HS-5 (cell line): ENCODE data around the gene SHB.

Source experiments
- DNase-seq: peaks from one replicate; pipeline ENCODE4 v3.0.0-alpha.2; 2012; ENCODE audit warnings: low read depth

The SHB gene

GRCh38 chr9:38068701-38069628, at the start of gene SHB:
Gene SHB, minus strand, starts transcription at chr9:38069227. Its CDS starts 582 bp downstream, at chr9:38068645.
- DNase-seq: no peak

GRCh38 chr9:38117651-38118050, 48.6 kb upstream of the SHB start:
- DNase-seq: no peak

GRCh38 chr9:38114905-38115304, 45.9 kb upstream of the SHB start:
- no peak for DNase-seq

- no peak for DNase-seq
These were observed 43.4 kb upstream of the SHB start for GRCh38 chr9:38112456-38112855.

- DNase-seq: no peak
These were observed 43.0 kb upstream of the SHB start for GRCh38 chr9:38112049-38112448.

GRCh38 chr9:38110476-38110875, 41.4 kb upstream of the SHB start:
- DNase-seq: no peak

- DNase-seq: no peak
These were observed 40.6 kb upstream of the SHB start for GRCh38 chr9:38109601-38110000.

- no peak for DNase-seq
These were observed 39.3 kb upstream of the SHB start for GRCh38 chr9:38108326-38108725.

GRCh38 chr9:38107811-38108304, 38.8 kb upstream of the SHB start:
- no peak for DNase-seq

GRCh38 chr9:38107405-38107804, 38.4 kb upstream of the SHB start:
- no peak for DNase-seq

GRCh38 chr9:38106488-38106887, 37.5 kb upstream of the SHB start:
- DNase-seq: no peak

GRCh38 chr9:38103340-38103739, 34.3 kb upstream of the SHB start:
- DNase-seq: no peak

- no peak for DNase-seq
These were observed 32.4 kb upstream of the SHB start for GRCh38 chr9:38101423-38101822.

GRCh38 chr9:38096238-38096805, 27.3 kb upstream of the SHB start:
- no peak for DNase-seq

- DNase-seq: no peak
These were observed 25.1 kb upstream of the SHB start for GRCh38 chr9:38094165-38094564.

GRCh38 chr9:38092656-38093055, 23.6 kb upstream of the SHB start:
- no peak for DNase-seq

GRCh38 chr9:38092200-38092524, 23.1 kb upstream of the SHB start:
- DNase-seq: no peak

GRCh38 chr9:38091310-38092199, 22.5 kb upstream of the SHB start:
- no peak for DNase-seq

GRCh38 chr9:38090170-38090569, 21.1 kb upstream of the SHB start:
- DNase-seq: no peak

- no peak for DNase-seq
These were observed 20.5 kb upstream of the SHB start for GRCh38 chr9:38089387-38090165.

GRCh38 chr9:38088006-38088925, 19.2 kb upstream of the SHB start:
- DNase-seq: no peak
